Smooth muscle cell of the brain vasculature (primary cell): ENCODE data around the gene NELFE.
"Not testable (repeated sequence)": the region's sequence is repeated elsewhere in the genome, so short reads cannot be mapped to it uniquely, and the experiment has no call there.

Experiments used
- DNase-seq: peaks from one replicate; pipeline ENCODE4 v3.0.0-alpha.2; 2012; ENCODE audit warnings: low read depth, low spot score

Gene NELFE

DNA sequence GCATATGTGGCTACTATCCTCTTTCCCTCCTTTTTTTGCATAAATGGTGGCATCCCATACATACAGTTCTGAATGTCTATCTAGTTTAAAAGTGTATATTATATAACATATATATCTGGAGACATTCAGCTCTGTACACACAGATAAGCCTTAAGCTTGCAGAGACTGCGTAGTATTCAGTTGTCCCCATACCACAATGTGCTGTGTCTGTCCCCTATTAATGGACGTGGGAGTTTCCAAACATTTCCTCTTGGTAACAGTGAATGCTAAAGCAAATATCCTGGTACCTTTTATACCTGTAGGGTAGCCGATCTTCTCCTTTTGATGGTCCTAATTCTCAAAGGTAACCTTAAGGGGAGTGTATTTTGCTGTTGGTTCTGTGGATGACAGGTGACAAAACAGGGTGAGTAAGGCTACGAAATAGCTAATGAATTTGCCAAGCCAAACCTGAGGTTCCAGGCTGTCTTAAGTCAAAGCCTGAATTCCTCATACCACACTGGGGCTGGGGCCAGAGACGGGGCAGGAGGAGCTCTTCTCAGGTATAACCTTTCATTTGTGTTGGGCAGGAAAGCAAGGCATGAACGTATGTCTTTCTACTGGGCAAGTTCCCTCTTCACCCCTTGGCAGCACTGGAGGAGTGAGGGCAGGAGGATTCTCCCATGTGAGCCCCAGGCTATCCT, 39.0 kb downstream of the NELFE start:
- no peak for DNase-seq

DNA sequence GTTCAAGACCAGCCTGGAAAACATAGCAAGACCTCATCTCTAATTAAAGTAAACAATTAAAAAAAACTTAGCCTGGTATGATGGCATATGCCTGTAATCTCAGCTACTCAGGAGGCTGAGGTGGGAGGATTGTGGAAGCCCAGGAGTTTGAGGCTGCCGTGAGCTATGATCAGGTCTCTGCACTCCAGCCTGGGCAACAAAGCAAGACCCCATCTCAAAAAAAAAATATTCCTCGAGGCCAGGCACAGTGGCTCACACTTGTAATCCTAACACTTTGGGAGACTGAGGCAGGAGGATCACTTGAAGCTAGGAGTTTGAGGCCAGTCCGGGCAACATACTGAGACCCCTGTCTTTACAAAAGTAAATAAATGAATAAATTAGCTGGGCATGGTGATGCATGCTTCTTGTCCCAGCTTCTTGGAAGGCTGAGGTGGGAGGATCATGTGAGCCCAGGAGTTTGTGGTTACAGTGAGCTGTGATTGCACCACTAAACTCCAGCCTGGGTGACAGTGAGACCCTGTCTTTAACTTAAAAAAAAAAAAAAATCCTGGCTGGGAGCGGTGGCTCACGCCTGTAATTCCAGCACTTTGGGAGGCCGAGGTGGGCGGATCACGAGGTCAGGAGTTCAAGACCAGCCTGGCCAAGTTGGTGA, 40.6 kb downstream of the NELFE start:
- DNase-seq, result no peak

DNA sequence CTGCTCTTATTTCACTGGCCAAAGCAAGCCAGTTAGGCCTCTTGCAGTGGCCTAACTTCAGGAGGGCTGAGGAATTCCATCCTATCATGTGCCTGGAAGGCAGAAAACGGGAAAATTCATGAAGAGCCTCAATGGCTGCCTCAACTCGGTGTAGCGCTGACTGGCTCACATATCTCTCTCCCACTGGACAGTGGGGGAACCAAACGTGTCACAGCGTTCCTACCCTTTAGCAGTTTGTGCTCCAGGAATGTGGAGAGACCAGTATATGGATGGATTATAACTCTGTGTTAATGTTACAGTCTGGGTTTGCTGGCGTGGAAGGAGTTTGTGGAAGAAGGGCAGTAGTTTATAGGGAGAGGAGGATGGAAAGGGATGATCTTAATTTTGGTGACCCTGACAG, 43.0 kb downstream of the NELFE start:
- DNase-seq, result no peak

DNA sequence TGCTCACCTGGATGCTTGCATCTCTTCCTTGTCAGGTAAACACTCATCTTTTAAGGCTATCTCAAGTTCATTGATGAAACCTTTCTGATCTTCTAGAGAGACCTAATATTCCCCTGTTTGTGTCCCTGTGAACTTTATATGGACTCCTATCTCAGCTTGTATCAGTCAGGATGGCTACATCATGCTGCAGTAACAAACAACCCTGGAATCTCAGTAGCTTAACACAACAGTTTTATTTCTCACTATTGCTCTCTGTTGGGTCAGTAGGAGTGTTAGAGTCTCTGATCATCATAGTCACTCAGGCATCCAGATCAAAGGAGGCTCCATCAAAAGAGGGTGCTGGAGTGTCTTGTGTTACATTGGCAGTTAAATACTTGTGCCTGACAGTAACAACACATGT, 43.4 kb downstream of the NELFE start:
- DNase-seq, result no peak

DNA sequence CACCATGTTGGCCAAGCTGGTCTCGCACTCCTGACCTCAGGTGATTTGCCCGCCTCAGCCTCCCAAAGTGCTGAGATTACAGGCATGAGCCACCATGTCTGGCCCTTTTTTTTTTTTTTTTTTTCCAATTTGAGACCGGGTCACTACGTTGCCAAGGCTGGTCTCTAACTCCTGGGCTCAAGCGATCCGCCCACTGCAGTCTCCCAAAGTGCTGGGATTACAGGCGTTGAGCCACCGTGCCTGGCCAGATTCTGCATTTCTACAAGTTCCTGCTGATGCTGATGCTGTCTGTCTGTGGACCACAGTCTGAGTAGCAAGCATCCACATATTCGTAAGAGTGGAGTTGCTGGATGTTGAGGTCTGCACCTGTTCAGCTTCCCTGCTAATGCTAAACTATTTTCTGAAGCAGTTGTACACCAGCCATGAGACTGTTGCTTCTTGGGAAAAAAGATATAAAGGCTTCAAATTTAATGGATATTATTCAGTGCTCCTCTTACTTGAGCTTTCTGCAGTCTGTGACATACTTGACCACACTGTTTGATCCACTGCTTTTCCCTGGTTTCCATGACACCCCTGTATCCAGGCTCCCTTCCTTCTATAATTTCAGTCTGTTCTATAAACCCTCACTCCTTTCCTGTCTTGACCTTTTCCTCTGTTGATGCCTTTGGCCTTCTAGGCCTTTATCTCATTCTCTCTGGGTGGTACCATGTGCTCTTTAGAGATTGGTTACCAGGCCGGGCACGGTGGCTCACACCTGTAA, 46.8 kb downstream of the NELFE start:
- no peak for DNase-seq

DNA sequence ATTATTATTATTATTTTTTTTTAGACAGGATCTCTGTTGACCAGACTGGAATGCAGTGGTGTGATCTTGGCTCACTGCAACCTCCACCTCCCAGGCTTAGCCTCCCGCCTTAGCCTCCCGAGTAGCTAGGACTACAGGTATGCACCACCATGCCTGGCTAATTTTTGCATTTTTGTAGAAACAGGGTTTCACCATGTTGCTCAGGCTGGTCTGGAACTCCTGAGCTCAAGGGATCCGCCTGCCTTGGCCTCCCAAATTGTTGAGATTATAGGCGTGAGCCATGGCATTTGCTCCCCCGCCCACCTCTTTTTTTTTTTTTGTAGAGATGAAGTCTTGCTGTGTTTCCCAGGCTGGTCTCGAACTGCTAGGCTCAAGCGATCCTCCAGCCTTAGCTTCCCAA, 49.5 kb downstream of the NELFE start:
- DNase-seq, result not testable (repeated sequence)

DNA sequence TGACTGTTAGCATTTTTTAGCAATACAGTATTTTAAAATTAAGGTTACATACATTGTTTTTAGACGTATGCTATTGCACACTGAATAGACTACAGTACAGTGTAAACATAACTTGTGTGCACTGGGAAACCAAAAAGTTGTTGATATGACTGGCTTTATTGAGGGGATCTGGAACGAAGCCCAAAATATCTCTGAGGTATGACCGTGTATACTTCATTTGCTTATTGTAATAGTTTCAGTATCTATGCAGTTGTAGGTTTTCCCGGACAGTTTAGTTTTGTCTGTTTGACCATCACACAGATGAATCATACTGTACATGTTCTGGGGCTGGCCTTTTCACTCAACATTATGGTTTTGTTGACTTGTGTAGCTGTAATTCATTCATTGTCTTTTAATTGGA, 50.0 kb downstream of the NELFE start:
- DNase-seq, result no peak

DNA sequence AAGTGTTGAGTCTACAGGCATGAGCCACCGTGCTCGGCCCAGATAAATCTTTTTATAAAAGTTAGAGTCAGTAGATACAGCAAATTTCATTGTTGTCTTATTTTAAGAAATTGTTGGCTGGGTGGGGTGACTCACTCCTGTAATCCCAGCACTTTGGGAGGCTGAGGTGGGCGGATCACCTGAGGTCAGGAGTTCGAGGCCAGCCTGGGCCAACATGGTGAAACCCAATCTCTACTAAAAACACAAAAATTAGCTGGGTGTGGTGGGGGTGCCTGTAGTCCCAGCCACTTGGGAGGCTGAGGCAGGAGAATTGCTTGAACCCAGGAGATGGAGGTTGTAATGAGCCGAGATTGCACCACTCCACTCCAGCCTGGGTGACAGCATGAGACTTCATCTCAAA, 50.5 kb downstream of the NELFE start:
- not testable (repeated sequence) for DNase-seq

DNA sequence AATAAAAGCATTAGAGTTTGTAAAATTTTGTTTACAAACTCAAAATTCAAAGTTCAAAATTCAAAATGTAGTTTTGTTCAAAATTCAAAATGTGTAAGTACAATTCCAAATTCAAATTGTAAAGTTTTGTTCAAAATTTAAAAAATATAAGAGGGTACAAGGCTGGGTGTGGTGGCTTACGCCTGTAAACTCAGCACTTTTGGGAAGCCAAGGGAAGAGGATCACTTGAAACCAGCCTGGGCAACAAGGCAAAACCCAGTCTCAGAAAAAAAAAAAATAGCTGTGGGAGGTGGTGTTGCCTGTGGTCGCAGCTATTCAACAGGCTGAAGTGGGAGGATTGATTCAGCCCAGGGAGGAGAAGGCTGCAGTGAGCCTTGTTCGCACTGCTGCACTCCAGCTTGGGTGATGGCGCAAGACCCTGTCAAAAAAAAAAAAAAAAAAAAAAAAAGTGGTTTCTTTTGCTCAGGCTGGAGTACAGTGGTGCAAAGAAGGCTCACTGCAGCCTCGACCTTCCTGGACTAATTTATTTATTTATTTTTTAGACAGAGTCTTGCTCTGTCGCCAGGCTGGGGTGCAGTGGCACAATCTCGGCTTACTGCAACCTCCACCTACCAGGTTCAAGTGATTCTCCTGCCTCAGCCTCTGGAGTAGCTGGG, 51.5 kb downstream of the NELFE start:
- no peak for DNase-seq

DNA sequence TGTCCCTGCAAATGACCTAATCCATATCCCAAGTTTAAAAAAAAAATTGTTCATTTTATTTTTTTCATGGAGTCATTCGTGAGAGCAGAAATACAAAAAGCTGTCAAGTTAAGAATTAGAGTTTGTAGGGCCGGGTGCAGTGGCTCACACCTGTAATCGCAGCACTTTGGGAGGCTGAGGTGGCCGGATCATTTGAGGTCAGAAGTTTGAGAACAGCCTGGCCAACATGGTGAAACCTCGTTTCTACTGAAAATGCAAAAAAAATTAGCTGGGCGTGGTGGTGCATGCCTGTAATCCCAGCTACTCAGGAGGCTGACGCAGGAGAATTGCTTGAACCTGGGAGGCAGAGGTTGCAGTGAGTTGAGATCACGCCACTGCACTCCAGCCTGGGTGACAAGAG, 52.0 kb downstream of the NELFE start:
- not testable (repeated sequence) for DNase-seq

DNA sequence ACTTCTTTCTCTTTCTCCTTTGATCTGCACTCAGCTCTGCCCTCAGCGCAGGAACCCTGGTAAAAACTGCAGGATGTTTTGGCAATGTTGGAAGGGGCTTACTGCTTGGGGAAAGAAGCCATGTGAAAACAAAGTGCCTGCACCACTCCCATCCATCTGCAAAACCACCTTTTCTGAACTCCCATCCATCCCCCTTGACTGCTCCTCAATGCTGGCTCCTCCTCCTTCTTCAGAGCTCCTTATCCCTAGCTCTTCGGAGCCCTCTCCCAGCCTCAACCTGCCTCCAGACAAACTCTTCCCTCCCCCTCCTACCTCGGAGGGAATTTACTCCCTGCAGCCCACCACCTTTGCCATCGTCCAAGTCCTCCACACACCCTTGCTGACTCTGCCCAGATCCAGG, 52.6 kb downstream of the NELFE start:
- no peak for DNase-seq

DNA sequence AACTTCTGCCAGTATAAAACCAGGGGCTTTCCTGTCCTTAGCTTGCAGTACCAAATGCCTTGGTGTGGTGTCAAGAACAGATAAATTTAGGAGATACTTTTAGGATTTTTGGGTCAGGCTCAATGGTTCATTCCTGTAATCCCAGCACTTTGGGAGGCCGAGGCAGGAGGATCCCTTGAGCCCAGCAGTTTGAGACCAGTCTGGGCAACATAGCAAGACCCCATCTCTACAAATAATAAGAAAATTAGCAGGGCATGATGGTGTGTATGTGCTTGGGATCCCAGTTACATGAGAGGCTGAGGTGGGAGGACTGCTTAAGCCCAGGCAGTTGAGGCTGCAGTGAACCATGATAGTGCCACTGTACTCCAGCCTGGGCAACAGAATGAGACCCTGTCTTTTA, 53.7 kb downstream of the NELFE start:
- DNase-seq, result no peak

DNA sequence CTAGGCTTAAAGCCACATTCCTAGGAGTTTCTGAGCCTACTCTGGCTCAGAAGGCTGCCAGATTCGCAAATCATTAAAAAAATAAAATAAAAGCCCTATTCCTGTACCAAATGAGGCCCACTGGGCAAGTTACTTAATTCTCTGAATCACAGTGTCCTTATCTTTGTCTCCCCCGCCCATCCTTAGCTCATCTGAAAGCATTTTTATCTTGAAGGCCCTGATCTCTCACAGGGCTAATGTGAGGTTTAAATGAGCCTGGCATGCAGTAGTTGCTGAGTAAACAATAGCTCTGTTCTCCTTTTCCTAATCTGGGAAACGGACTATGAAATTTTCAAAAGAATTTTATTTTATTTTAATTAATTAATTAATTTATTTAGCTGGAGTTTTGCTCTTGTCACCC, 54.8 kb downstream of the NELFE start:
- DNase-seq, result no peak
